HG02870 (cell line): ENCODE results near the gene NYAP1.
"Not testable (repeated sequence)": the region's sequence is repeated elsewhere in the genome, so short reads cannot be mapped to it uniquely, and the experiment has no call there.

Source experiments
- ATAC-seq: cut with Tn5 transposase; IDR thresholded peaks from one replicate; pipeline ENCODE4 v1.9.1; 2021; ENCODE audit warnings: mild to moderate bottlenecking, moderate library complexity; ENCODE audit not compliant: unreplicated experiment

The NYAP1 gene

DNA sequence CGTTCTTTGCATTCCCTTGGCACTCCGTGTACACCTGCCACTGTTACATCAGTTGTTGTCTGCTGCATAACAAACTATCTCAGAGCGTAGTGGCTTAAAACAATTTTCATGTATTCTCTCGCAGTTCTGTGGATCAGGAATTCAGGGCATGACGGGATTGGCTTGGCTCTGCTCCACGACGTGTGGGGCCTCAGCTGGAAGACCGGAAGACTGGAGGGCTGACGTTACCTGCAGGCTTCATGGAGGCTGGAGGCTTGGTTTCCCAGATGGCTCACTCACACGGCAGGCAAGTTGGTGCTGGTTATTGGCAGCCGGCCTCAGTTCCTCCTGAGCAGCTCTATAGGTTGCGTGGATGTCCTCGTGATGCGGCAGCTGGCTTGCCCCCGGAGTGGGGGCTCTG is 25.5 kb downstream of the NYAP1 start:
- ATAC-seq, result no peak

DNA sequence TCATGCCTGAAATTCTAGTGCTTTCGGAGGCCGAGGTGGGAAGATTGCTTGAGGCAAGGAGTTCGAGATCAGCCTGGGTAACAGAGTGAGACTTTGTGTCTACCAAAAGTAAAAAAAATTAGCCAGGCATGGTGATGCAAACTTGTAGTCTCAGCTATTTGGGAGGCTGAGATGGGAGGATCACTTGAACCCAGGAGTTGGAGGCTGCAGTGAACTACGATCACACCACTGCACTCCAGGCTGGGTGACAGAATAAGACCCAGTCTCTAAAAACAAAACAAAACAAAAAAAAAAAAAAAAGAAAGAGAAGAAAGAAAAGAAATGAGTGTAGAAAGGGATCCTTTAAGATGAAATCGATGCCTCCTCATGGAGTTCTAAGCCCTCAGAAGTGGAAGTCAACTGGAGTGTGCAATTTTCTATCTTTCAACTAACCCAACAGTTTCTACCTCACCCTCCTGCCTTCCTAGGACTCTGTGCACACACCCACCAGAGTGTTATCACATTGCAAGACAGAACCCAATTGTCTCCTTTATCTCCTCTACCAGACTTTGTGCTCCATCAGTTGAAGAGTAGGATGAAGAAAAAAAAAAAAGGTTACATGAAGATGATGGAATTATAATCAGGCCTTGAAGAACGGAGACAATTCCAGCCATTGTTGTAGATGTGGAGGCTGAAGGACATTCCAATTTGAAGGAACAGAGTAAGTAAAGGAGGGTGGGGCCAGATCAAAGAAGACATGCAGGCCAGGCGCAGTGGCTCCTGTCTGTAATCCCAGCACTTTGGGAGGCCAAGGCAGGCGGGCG is 26.9 kb downstream of the NYAP1 start:
- no peak for ATAC-seq

DNA sequence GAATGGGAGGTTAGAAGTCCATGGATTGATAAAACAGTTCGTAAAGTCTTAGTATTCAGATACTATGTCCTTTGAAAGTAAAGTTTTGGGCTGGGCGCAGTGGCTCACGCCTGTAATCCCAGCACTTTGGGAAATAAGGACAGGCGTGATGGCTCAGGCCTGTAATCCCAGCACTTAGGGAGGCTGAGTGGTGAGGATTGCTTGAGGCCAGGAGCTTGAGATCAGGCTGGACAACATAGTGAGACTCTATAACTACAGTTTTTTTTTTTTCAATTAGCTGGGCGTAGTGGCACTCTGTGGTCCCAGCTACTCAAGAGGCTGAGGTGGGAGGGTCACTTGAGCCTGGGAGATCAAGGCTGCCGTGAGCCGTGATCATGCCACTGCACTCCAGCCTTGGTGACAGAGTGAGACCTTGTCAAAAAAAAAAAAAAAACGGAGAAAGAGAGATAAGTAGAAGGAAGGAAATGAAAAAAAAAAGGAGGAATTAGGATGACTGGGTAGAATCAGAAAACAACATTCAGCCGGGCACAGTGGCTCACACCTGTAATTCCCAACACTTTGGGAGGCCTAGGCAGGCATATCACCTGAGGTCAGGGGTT is 29.6 kb downstream of the NYAP1 start:
- no peak for ATAC-seq

DNA sequence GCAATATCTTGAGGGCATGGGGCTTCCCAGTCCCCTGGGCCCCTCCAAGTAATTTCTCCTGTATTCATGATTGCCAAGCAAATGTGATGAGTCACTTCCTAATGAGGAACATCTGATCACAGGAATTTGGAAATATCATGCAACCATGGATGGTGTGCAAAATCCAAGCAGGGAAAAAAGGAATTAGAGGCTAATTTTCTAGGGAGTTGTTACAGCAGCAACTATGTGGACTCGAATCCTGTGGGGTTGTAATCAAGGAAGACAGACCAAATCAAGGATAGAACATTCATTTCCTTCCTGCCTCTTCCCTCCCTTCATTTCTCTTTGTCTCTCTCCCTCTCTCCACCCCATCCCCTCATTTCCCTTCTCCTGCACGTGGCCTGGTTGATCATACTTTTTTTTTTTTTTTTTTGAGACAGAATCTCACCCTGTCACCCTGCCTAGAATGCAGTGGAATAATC is 31.4 kb downstream of the NYAP1 start:
- ATAC-seq, result no peak

DNA sequence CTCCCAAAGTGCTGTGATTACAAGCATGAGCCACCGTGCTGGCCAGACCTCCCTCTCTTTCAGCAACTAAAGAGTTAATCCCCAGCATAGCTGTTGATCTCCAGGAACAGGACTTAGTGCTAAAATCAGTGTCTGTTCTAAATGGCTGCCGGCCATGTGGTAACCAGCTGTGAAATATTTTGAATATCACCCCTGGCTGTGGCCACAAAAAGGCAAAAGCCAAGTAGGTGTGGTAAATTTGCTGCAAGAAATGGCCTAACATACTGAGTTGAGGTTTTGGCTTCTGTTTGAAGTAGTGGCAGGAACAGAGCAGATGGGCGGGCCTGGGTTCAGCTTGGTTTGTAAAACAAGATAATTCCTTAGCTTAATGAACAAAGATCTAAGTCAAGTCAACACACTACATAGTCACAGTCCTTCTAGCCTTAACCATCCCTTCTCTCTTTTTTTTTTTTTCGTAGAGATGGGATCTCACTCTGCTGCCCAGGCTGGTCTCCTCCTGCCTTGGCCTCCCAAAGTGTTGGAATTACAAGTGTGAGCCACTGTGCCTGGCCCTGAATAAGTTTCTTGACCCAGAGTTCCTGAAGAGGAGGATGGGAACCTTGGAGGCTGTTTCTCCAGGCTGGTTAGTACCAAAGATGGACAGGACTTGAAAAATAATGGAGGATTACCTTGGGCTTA is 32.5 kb downstream of the NYAP1 start:
- peak; percentile 72 for ATAC-seq

DNA sequence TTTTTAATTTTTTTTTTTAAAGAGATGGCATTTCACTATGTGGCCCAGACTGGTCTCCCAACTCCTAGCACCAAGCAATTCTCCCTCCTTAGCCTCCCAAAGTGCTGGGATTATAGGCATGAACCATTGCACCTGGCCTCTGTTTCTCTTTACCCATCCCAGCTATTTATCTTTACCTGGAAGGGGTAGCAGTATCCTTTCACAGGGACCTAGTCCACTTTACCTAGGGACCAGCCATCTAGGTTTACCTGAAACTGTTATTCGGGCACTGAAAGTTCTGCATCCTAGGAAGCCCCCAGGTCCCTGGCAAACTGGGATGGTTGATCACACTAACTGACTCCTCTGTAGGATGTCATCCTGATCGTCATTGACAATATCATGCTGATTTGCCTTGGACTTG is 33.6 kb downstream of the NYAP1 start:
- no peak for ATAC-seq

DNA sequence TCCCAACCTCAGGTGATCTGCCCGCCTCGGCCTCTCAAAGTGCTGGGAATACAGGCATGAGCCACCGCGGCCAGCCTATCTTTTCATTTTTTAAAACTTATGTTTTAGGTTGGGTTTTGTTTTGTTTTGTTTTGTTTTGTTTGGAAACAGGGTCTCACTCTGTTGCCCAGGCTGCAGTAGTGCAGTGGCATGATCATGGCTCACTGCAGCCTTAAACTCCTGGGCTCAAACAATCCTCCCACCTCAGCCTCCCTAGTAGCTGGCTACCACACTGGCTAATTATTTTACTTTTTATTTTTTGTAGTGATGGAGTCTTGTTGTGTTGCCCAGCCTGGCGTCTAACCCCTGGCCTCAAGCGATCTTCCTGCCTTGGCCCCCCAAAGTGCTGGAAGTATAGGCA is 35.9 kb downstream of the NYAP1 start:
- no peak for ATAC-seq

DNA sequence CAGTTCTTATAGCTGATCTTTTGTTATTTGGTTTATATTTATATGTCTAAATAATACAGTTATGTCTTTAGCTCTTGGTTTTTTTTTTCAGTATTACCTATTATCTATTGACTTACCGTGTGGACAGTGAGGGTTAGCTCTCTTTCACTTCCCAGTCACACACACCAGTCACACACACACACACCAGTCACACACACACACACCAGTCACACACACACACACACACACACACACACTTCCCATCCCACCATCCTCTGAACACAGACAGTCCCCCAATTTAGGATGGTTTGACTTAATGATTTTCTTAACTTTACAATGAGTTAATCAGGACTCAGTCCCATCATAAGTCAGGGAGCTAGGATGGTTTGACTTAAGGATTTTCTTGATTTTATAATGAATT is 36.4 kb downstream of the NYAP1 start:
- no peak for ATAC-seq

DNA sequence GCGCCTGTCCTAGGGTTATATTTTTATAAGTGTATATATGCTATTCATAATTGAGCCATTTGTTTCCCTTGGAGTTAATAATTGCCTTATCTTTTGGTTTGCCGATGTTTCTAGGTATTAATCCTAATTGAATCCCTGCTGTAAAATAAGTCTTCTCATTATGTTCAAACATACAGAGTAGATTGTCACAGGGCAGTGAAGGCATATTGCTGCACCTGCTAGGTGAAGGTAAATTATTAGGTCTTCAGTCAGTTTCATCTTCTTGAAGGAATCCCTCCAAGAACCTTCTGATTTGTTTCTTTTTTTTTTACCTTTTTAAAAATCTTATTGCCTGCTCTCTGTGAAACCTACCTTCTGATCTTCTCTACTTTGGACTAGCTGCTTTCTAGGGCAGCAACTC is 37.3 kb downstream of the NYAP1 start:
- ATAC-seq, result no peak

DNA sequence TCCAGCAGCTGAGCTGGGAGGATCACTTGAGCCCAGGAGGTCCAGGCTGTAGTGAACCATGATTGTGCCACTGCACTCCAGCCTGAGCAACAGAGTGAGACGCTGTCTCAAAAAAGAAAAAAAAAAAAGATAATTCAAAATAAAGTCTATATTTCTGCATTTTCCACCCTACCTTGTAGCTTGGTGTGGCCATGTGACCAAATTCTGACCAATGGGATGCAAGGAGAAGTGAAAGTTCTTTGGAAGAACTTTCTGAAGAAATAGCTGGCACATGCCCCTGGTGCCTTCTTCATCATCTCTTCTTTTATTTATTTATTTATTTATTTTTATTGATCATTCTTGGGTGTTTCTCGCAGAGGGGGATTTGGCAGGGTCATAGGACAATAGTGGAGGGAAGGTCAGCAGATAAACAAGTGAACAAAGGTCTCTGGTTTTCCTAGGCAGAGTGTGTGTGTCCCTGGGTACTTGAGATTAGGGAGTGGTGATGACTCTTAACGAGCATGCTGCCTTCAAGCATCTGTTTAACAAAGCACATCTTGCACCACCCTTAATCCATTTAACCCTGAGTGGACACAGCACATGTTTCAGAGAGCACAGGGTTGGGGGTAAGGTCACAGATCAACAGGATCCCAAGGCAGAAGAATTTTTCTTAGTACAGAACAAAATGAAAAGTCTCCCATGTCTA is 38.3 kb downstream of the NYAP1 start:
- not testable (repeated sequence) for ATAC-seq

DNA sequence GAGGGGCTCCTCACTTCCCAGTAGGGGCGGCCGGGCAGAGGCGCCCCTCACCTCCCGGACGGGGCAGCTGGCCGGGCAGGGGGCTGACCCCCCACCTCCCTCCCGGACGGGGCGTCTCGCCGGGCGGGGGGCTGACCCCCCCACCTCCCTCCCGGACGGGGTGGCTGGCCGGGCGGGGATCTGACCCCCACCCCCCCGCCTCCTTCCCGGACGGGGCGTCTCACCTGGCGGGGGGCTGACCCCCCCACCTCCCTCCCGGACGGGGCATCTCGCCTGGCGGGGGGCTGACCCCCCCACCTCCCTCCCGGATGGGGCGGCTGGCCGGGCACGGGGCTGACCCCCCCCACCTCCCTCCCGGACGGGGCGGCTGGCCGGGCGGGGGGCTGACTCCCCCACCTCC is 39.5 kb downstream of the NYAP1 start:
- not testable (repeated sequence) for ATAC-seq

DNA sequence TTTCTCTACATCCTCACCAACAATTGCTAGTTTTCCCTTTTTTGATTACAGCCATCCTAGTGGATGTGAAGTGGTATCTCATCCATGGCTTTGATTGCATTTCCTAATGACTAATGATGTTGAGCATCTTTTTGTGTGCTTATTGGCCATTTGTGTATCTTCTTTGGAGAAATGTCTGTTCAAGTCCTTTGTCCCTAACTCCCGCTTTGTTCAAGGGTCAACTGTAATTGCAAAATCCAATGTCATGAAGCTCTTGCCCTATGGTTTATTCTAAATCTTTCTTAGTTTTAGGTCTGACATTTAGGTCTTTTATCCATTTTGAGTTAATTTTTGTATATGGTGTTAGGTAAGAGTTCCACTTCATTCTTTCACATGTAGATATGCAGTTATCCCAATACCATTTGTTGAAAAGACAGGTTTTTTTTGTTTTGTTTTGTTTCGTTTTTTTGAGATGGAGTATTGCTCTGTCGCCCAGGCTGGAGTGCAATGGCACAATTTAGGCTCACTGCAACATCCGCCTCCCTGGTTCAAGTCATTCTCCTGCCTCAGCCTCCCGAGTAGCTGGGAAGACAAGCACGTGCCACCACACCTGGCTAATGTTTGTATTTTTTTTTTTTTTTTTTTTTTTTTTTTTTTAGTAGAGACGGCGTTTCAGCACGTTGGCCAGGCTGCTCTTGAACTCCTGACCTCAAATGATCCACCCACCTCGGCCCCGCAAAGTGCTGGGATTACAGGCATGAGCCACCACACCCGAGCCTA is 44.6 kb downstream of the NYAP1 start:
- ATAC-seq, result not testable (repeated sequence)

DNA sequence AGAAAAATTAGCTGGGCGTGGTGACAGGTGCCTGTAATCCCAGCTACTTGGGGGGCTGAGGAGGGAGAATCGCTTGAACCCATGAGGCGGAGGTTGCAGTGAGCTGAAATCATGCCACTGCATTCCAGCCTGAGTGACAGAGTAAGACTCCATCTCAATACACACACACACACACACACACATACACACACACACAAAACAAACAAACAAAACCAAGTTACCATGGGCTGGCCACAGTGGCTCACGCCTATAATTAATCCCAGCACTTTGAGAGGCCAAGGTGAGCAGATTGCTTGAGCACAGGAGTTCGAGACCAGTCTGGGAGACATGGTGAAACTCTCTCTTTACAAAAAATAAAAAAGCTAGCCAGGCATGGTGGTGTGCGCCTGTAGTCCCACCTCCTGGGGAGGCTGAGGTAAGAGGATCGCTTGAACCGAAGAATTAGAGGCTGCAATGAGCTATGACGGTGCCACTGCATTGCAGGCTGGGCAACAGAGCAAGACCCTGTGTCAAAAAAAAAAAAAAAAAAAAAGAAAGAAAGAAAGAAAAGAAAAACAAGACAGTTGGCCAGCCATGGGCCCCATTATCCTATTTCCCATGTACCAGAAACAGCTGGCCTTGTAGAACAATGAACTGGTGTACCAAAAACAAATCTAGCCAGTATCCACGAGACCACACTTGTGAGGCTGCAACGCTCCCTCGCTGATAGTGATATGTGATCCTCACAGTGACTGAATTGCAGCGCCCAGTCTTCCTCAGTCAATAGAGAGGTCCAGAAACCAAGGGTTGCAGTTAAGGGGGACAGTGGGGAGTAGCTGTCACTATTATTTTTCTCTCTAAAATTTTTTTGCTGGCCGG is 48.7 kb downstream of the NYAP1 start:
- ATAC-seq, result no peak

DNA sequence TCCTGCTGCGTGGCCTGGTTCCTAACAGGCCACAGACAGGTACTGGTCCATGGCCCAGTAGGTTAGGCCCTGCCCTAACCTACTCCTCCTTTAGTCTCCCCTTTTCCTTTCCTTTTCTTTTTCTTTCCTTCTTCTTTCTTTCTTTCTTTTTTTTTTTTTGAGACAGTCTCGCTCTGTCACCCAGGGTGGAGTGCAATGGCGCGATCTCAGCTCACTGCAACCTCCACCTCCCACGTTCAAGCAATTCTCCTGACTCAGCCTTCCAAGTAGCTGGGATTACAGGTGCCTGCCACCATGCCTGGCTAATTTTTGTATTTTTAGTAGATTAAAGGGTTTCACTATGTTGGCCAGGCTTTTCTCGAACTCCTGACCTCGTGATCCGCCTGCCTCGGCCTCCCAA is 52.3 kb downstream of the NYAP1 start:
- not testable (repeated sequence) for ATAC-seq

DNA sequence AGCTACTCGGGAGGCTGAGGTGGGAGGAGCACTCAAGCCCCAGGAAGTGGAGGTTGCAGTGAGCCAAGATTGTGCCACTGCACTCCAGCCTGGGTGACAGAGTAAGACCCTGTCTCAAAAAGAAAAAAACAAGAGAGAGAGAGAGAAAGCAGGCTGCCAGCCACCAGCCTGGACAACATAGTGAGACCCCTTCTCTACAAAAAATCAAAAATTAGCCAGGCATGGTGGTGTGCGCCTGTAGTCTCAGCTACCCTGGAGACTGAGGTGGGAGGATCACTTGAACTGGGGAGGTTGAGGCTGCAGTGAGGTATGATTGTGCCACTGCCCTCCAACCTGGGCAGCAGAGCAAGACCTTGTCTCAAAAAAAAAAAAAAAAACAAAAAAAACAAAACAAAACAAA is 53.0 kb downstream of the NYAP1 start:
- not testable (repeated sequence) for ATAC-seq

DNA sequence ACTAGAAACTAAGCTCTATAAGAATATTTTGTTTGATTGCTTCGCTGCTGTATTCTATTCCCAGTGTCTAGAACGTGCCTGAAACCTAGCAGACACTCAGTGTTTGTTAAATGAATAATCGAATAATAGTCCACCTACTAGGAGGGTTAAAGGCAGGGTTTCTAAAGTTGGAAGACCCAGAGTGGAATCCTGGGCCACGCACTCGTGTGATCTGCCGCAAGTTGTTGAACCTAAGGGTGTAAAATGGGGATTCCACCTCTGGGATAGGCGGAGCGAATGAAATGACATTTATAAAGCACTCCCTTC is 54.6 kb downstream of the NYAP1 start:
- ATAC-seq, result no peak

DNA sequence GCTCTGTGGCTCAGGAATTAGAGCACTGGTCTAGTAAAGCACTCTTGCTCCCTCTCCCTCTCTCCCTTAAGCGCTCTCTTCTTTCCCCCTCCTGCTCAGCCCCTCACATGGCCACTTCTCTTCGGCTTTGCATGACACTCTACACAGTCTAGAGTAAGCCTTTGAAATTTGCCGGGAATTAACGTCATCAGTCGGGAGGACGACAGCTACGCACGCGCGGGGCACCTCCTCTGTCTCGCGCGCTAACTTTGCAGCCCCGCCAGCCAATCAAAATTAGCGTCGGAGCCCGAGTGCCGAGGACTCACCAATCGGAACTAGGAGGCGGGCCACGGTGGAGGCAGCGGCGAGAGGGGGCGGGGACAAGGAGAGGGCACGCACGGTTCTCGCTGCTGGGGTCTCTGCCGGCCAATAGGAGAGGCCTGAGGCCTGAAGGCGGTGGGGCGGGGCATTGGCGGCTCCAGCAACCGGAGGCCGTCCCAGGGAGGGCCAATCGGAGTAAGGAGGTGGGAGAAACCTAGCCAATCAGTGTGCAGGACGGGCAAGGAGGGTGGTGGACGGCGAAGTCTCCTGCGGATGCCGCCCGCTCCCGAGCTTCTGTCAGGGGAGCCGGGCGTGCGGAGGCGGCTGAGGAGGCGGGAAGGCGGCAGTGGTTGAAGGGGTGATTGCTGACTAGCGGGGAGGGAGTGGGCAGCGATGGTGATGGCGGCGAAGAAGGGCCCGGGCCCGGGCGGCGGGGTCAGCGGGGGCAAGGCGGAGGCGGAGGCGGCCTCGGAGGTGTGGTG is 55.1 kb downstream of the NYAP1 start, which contains the start of gene AGFG2:
TSS of gene AGFG2 (plus strand) at position 550 of the 782 bp plus-strand sequence. CDS start at position 694, 144 bp downstream.
- ATAC-seq, result peak; percentile 89

DNA sequence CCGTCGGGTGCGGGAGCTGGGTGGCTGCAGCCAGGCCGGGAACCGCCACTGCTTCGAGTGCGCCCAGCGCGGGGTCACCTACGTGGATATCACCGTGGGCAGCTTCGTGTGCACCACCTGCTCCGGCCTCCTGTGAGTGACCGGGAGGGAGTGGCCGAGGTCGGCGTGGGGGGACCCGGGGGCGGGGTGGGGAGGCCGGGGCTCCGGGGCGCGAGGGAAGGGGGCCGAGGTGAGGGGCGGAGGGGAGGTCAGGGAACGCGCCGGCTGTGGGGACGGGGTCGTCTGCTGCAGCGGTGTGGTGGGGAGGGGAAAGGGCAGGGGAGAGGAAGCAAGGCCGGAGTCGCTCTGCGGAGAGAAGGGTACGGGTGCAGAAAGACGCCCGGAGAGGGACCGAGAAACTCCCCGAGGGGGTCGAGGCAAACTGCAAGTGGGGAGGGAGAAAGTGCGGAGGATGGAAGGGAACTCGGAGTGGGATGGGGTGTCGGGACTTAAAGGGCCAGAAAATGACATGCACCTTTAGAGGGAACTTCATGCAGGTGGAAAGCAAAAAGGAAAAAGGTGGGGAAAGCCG is 55.8 kb downstream of the NYAP1 start:
- ATAC-seq, result no peak
